Mesenteric fat pad (tissue), 1 donor: ENCODE measurements around the gene SLC30A9. TPM values are rescaled to one million over a fixed set of nuclear protein-coding genes. Genes with fewer than 3 reads are reported as not detected.

Source experiments
- DNase-seq: peaks from one replicate; pipeline ENCODE4 v3.0.0-alpha.2; 2020; ENCODE audit warnings: low spot score
- total RNA-seq: library from RNA; stranded (reverse); fragmentation: NEBNext Ultra II Directional; extraction: Animal tissue kit (Norgen Biotek cat#: 25700); gene quantifications from one replicate; pipeline ENCODE4 v1.2.1, GENCODE V29; 2021
- donor health status: DM: yes; HTN: yes; CAD: no.

The SLC30A9 gene
- total RNA-seq, 1 donor from 2014 or later = 31.5 TPM

GRCh38 chr4:42133006-42133405 is 142.7 kb downstream of the SLC30A9 start:
- no peak for DNase-seq

- no peak for DNase-seq
Observed at GRCh38 chr4:42136371-42136770, 146.0 kb downstream of the SLC30A9 start.

Other genes with a start within 250 kb of the SLC30A9 start
- gene PHOX2B, start 241.8 kb upstream of the SLC30A9 start, total RNA-seq = not detected
- 49.7 TPM for gene TMEM33, start 55.1 kb upstream of the SLC30A9 start, total RNA-seq
- 0.35 TPM for gene DCAF4L1, start 8.8 kb upstream of the SLC30A9 start, total RNA-seq
- not detected for gene BEND4, start 162.1 kb downstream of the SLC30A9 start, total RNA-seq